Neural cell (in vitro differentiated cells): ENCODE measurements around the gene MCM9. TPM values are rescaled to one million over a fixed set of nuclear protein-coding genes. Genes with fewer than 3 reads are reported as not detected.

Source experiments
- H2AFZ ChIP-seq: fragments of 200-600, 300-800 bp; sonication (generic), shearing (Covaris generic); 2 replicates; pipeline ENCODE4 v1.6.0; 2014; ENCODE audit warnings: low read depth, mild to moderate bottlenecking, antibody characterized with exemption, low read length, moderate library complexity
- H3F3A ChIP-seq: fragments of 200-600 bp; shearing (Covaris generic); 2 replicates; pipeline ENCODE4 v1.6.1; 2016; ENCODE audit warnings: mild to moderate bottlenecking, moderate library complexity, mixed read lengths, antibody characterized with exemption, low read length; ENCODE audit not compliant: insufficient read depth, poor library complexity, severe bottlenecking
- H3K27ac ChIP-seq: fragments of 200-600, 300-800 bp; sonication (generic), shearing (Covaris generic); 2 replicates; pipeline ENCODE4 v1.5.1; 2014; ENCODE audit warnings: mild to moderate bottlenecking, low read length, moderate library complexity
- H3K27me3 ChIP-seq: fragments of 300-800, 200-600 bp; sonication (generic), shearing (Covaris generic); 2 replicates; pipeline ENCODE4 v1.6.0; 2014; ENCODE audit warnings: mild to moderate bottlenecking, low read depth, low read length, moderate library complexity; ENCODE audit not compliant: insufficient read depth
- H3K36me3 ChIP-seq: fragments of 300-800, 200-600 bp; sonication (generic), shearing (Covaris generic); 2 replicates; pipeline ENCODE4 v1.5.1; 2014; ENCODE audit warnings: mild to moderate bottlenecking, antibody characterized with exemption, low read length, moderate library complexity; ENCODE audit not compliant: insufficient read depth
- H3K4me2 ChIP-seq: fragments of 300-800, 200-600 bp; sonication (generic), shearing (Covaris generic); 2 replicates; pipeline ENCODE4 v1.6.0; 2014; ENCODE audit warnings: mild to moderate bottlenecking, low read length
- H3K4me3 ChIP-seq: fragments of 300-800, 200-600 bp; sonication (generic), shearing (Covaris generic); 2 replicates; pipeline ENCODE4 v1.5.1; 2014; ENCODE audit warnings: mild to moderate bottlenecking, low read length, moderate library complexity
- H3K79me2 ChIP-seq: fragments of 200-600 bp; shearing (Covaris generic); replicated peaks from 2 replicates; pipeline ENCODE4 v1.6.0; 2014; ENCODE audit warnings: mild to moderate bottlenecking, low read length, moderate library complexity; ENCODE audit not compliant: insufficient read depth
- H3K9ac ChIP-seq: fragments of 300-800, 200-600 bp; sonication (generic), shearing (Covaris generic); 2 replicates; pipeline ENCODE4 v1.6.1; 2016; ENCODE audit warnings: mild to moderate bottlenecking, low read length, mixed read lengths
- H3K9me2 ChIP-seq: fragments of 200-600 bp; shearing (Covaris generic); 2 replicates; pipeline ENCODE4 v1.6.1; 2016; ENCODE audit warnings: mild to moderate bottlenecking, low read length, mixed read lengths; ENCODE audit not compliant: insufficient read depth
- H3K9me3 ChIP-seq: fragments of 200-600, 300-800 bp; sonication (generic), shearing (Covaris generic); 2 replicates; pipeline ENCODE4 v1.6.1; 2016; ENCODE audit warnings: mild to moderate bottlenecking, mixed run types, low read length, moderate library complexity, mixed read lengths
- H4K20me1 ChIP-seq: fragments of 200-600 bp; shearing (Covaris generic); 2 replicates; pipeline ENCODE4 v1.6.1; 2016; ENCODE audit warnings: mild to moderate bottlenecking, mixed run types; ENCODE audit not compliant: insufficient read depth
- CTCF ChIP-seq: fragments of 450-650 bp; IDR thresholded peaks from 2 replicates; pipeline ENCODE4 v1.5.1; 2014; ENCODE audit warnings: antibody characterized with exemption, mild to moderate bottlenecking, moderate library complexity; ENCODE audit not compliant: poor library complexity, severe bottlenecking
- EP300 ChIP-seq: fragments of 450-650 bp; conservative IDR thresholded peaks from 2 replicates; pipeline ENCODE4 v1.6.1; 2014; ENCODE audit warnings: antibody characterized with exemption, mild to moderate bottlenecking, moderate library complexity; ENCODE audit not compliant: poor library complexity, severe bottlenecking
- EZH2 ChIP-seq: fragments of 200-600, 300-800 bp; shearing (Covaris generic), sonication (generic); IDR thresholded peaks from 2 replicates; pipeline ENCODE4 v1.6.1; 2014; ENCODE audit warnings: antibody characterized with exemption, low read length, borderline replicate concordance, mild to moderate bottlenecking; ENCODE audit not compliant: insufficient read depth, poor library complexity, severe bottlenecking
- MXI1 ChIP-seq: fragments of 450-650 bp; conservative IDR thresholded peaks from 2 replicates; pipeline ENCODE4 v1.6.1; 2014; ENCODE audit warnings: antibody characterized with exemption, mild to moderate bottlenecking; ENCODE audit not compliant: poor library complexity, severe bottlenecking
- POLR2AphosphoS5 ChIP-seq: IDR thresholded peaks from 2 replicates; pipeline ENCODE4 v1.6.1; 2012
- RAD21 ChIP-seq: fragments of 450-650 bp; conservative IDR thresholded peaks from 2 replicates; pipeline ENCODE4 v1.6.1; 2014; ENCODE audit warnings: antibody characterized with exemption, mild to moderate bottlenecking, moderate library complexity
- REST ChIP-seq: IDR thresholded peaks from 2 replicates; pipeline ENCODE4 v1.6.1; 2012; ENCODE audit warnings: borderline replicate concordance
- SMC3 ChIP-seq: fragments of 450-650 bp; conservative IDR thresholded peaks from 2 replicates; pipeline ENCODE4 v1.6.1; 2014; ENCODE audit warnings: antibody characterized with exemption, mild to moderate bottlenecking, moderate library complexity; ENCODE audit not compliant: poor library complexity
- TAF1 ChIP-seq: IDR thresholded peaks from 2 replicates; pipeline ENCODE4 v1.6.1; 2012; ENCODE audit warnings: low read depth
- polyA plus RNA-seq: library from polyadenylated mRNA; depleted of rRNA; stranded (reverse); fragments of >200 nt; gene quantifications from 2 replicates; pipeline ENCODE4 v1.2.3, GENCODE V29; 2014

MCM9 gene
- polyA plus RNA-seq, 1 donor from 2014 or later: 7.8 TPM

GRCh38 chr6:118939683-118940082 lies 4.7 kb upstream of the MCM9 start:
- no peaks in the 10 kb centered on the region for H3K79me2 ChIP-seq

GRCh38 chr6:118935978-118936703 lies 1.2 kb upstream of the MCM9 start:
- no peak overlapping the region for H3K4me2 ChIP-seq
- H3K27me3 ChIP-seq: no peaks in the 10 kb centered on the region
- no peaks in the 10 kb centered on the region for H4K20me1 ChIP-seq
- H3K27ac ChIP-seq: no peak overlapping the region
- H2AFZ ChIP-seq: no peak overlapping the region
- H3K9me3 ChIP-seq: no peaks in the 10 kb centered on the region
- no peaks in the 10 kb centered on the region for H3K36me3 ChIP-seq
- H3F3A ChIP-seq: no peaks in the 10 kb centered on the region
- peak overlapping the region; percentile 92 for H3K4me3 ChIP-seq
- H3K9ac ChIP-seq: no peak overlapping the region
- H3K79me2 ChIP-seq: no peaks in the 10 kb centered on the region
- H3K9me2 ChIP-seq: no peaks in the 10 kb centered on the region
- no peak for TF ChIP-seq TAF1

More at GRCh38 chr6:118939683-118940082, 4.7 kb upstream of the MCM9 start:
- Histone ChIP-seq H3K27me3 (no peaks in the 10 kb centered on the region), H2AFZ (no peak overlapping the region), H3K4me2 (no peak overlapping the region), H3F3A (no peaks in the 10 kb centered on the region), H3K4me3 (no peak overlapping the region), H3K27ac (no peak overlapping the region), H3K9me3 (no peaks in the 10 kb centered on the region), H3K9me2 (no peaks in the 10 kb centered on the region), H3K9ac (no peak overlapping the region), H4K20me1 (no peaks in the 10 kb centered on the region), H3K36me3 (no peaks in the 10 kb centered on the region)
- TF ChIP-seq SMC3 (no peak), POLR2AphosphoS5 (no peak), EP300 (no peak), MXI1 (no peak), REST (no peak), CTCF (no peak), RAD21 (no peak), TAF1 (no peak), EZH2 (no peak)
